Glomerular visceral epithelial cell (primary cell): Measurements from ENCODE around the gene RNF39.

Source experiments
- DNase-seq: peaks from one replicate; pipeline ENCODE4 v3.0.0-alpha.2; 2016; ENCODE audit errors: extremely low spot score

The RNF39 gene

GRCh38 chr6:30097902-30098768 lies 22.6 kb upstream of the RNF39 start:
- no peak for DNase-seq

- DNase-seq = no peak
These were observed 21.3 kb upstream of the RNF39 start for GRCh38 chr6:30096829-30097228.

GRCh38 chr6:30093951-30094661 lies 18.5 kb upstream of the RNF39 start:
- DNase-seq = no peak

GRCh38 chr6:30092852-30093543 lies 17.4 kb upstream of the RNF39 start:
- DNase-seq = no peak

GRCh38 chr6:30091577-30092381 lies 16.2 kb upstream of the RNF39 start:
- peak; percentile 49 for DNase-seq

- DNase-seq = no peak
These were observed 12.3 kb upstream of the RNF39 start for GRCh38 chr6:30087876-30088275.

- no peak for DNase-seq
These were observed 1.6 kb upstream of the RNF39 start for GRCh38 chr6:30077218-30077617.

GRCh38 chr6:30075790-30076732 lies 492 bp upstream of the RNF39 start:
- DNase-seq = peak; percentile 72

GRCh38 chr6:30074331-30075093 lies 1.1 kb downstream of the RNF39 start:
- no peak for DNase-seq

- DNase-seq = no peak
These were observed 1.9 kb downstream of the RNF39 start for GRCh38 chr6:30073489-30074235.

- no peak for DNase-seq
These were observed 3.7 kb downstream of the RNF39 start for GRCh38 chr6:30071858-30072257.

GRCh38 chr6:30071081-30071818 lies 4.3 kb downstream of the RNF39 start:
- DNase-seq = no peak

GRCh38 chr6:30067460-30068139 lies 8.0 kb downstream of the RNF39 start:
- no peak for DNase-seq

GRCh38 chr6:30066577-30067459 lies 8.8 kb downstream of the RNF39 start, which contains the start of gene PPP1R11:
Gene PPP1R11, plus strand, starts transcription at chr6:30067198. Its CDS starts 213 bp downstream, at chr6:30067411.
- DNase-seq = peak; percentile 99

- no peak for DNase-seq
These were observed 9.5 kb downstream of the RNF39 start for GRCh38 chr6:30066082-30066481.

- no peak for DNase-seq
These were observed 12.3 kb downstream of the RNF39 start for GRCh38 chr6:30063315-30063714.
